SU-DHL-6 (cell line): ENCODE measurements around the gene TET3.

Source experiments
- H2AFZ ChIP-seq: fragments of 200-600 bp; sonication (generic); 2 replicates; pipeline ENCODE4 v1.6.1; 2014; ENCODE audit warnings: low read depth, mild to moderate bottlenecking, moderate library complexity, mixed read lengths, antibody characterized with exemption, low read length; ENCODE audit not compliant: severe bottlenecking
- H3F3A ChIP-seq: fragments of 200-600 bp; shearing (Covaris generic); 2 replicates; pipeline ENCODE4 v1.6.0; 2016; ENCODE audit warnings: antibody characterized with exemption, mild to moderate bottlenecking; ENCODE audit not compliant: insufficient read depth
- H3K27ac ChIP-seq: fragments of 200-600 bp; sonication (generic); 2 replicates; pipeline ENCODE4 v1.5.1; 2016; ENCODE audit warnings: low read depth, mild to moderate bottlenecking, low read length, moderate library complexity, mixed read lengths
- H3K27me3 ChIP-seq: fragments of 200-600 bp; sonication (generic), shearing (Covaris generic); 2 replicates; pipeline ENCODE4 v1.6.0; 2014; ENCODE audit warnings: mild to moderate bottlenecking, low read length
- H3K36me3 ChIP-seq: fragments of 200-600 bp; sonication (generic); 2 replicates; pipeline ENCODE4 v1.6.1; 2014; ENCODE audit warnings: mild to moderate bottlenecking, low read length, mixed read lengths
- H3K4me2 ChIP-seq: fragments of 300-600, 200-600 bp; shearing (Covaris generic), sonication (generic); 2 replicates; pipeline ENCODE4 v1.6.0; 2014; ENCODE audit warnings: low read length, low read depth, mild to moderate bottlenecking; ENCODE audit not compliant: poor library complexity, severe bottlenecking
- H3K4me3 ChIP-seq: fragments of 200-600 bp; sonication (generic); 2 replicates; pipeline ENCODE4 v1.5.1; 2014; ENCODE audit warnings: antibody characterized with exemption, low read length, mild to moderate bottlenecking, mixed read lengths; ENCODE audit not compliant: insufficient read depth, poor library complexity, severe bottlenecking
- H3K79me2 ChIP-seq: fragments of 200-600 bp; sonication (generic); 2 replicates; pipeline ENCODE4 v1.6.1; 2014; ENCODE audit warnings: mild to moderate bottlenecking, low read length, moderate library complexity; ENCODE audit not compliant: insufficient read depth
- H3K9ac ChIP-seq: fragments of 200-600 bp; sonication (generic); 2 replicates; pipeline ENCODE4 v1.7.0; 2014; ENCODE audit warnings: mild to moderate bottlenecking, low read length
- H3K9me2 ChIP-seq: fragments of 200-600 bp; sonication (generic); replicated peaks from 2 replicates; pipeline ENCODE4 v1.6.1; 2014; ENCODE audit warnings: low read length; ENCODE audit not compliant: insufficient read depth
- H3K9me3 ChIP-seq: fragments of 200-600 bp; sonication (generic); 2 replicates; pipeline ENCODE4 v1.6.1; 2014; ENCODE audit warnings: low read length, mixed read lengths; ENCODE audit not compliant: insufficient read depth
- H4K20me1 ChIP-seq: fragments of 200-600 bp; sonication (generic); 2 replicates; pipeline ENCODE4 v1.6.1; 2014; ENCODE audit warnings: low read depth, mild to moderate bottlenecking, antibody characterized with exemption, low read length, moderate library complexity, mixed read lengths
- CTCF ChIP-seq: fragments of 200-600 bp; sonication (generic); IDR thresholded peaks from one replicate; pipeline ENCODE4 v1.5.1; 2017; ENCODE audit warnings: antibody characterized with exemption, mild to moderate bottlenecking, low read length, moderate library complexity; ENCODE audit not compliant: insufficient read depth, poor library complexity, severe bottlenecking
- EZH2phosphoT487 ChIP-seq: fragments of 200-600 bp; sonication (generic), shearing (Covaris generic); conservative IDR thresholded peaks from 2 replicates; pipeline ENCODE4 v1.6.1; 2018; ENCODE audit warnings: mild to moderate bottlenecking, antibody characterized with exemption, low read length, moderate library complexity, mixed read lengths

The TET3 gene

GRCh38 chr2:73964223-73964622 is 20.5 kb upstream of the TET3 start:
- H2AFZ ChIP-seq = no peak overlapping the region
- no peaks in the 10 kb centered on the region for H3F3A ChIP-seq
- H3K9me3 ChIP-seq = no peaks in the 10 kb centered on the region
- no peaks in the 10 kb centered on the region for H3K36me3 ChIP-seq
- no peaks in the 10 kb centered on the region for H4K20me1 ChIP-seq
- H3K27ac ChIP-seq = no peak overlapping the region
- no peak overlapping the region for H3K4me2 ChIP-seq
- H3K9ac ChIP-seq = no peak overlapping the region
- H3K9me2 ChIP-seq = no peaks in the 10 kb centered on the region
- no peaks in the 10 kb centered on the region for H3K79me2 ChIP-seq
- H3K27me3 ChIP-seq = no peaks in the 10 kb centered on the region
- H3K4me3 ChIP-seq = no peak overlapping the region
- TF ChIP-seq EZH2phosphoT487 (no peak), CTCF (no peak)

- Histone ChIP-seq H3K4me2 (no peak overlapping the region), H3F3A (no peaks in the 10 kb centered on the region), H3K9ac (no peak overlapping the region), H3K36me3 (no peaks in the 10 kb centered on the region), H3K4me3 (no peak overlapping the region), H4K20me1 (no peaks in the 10 kb centered on the region), H2AFZ (no peak overlapping the region), H3K9me3 (no peaks in the 10 kb centered on the region), H3K79me2 (no peaks in the 10 kb centered on the region), H3K27ac (no peak overlapping the region), H3K9me2 (no peaks in the 10 kb centered on the region), H3K27me3 (no peaks in the 10 kb centered on the region)
- TF ChIP-seq CTCF (no peak), EZH2phosphoT487 (no peak)
Observed at GRCh38 chr2:73965053-73965452, 19.7 kb upstream of the TET3 start.

GRCh38 chr2:73968357-73968937 is 16.3 kb upstream of the TET3 start:
- H3K9me3 ChIP-seq = no peaks in the 10 kb centered on the region
- H3K79me2 ChIP-seq = no peaks in the 10 kb centered on the region
- H3K4me2 ChIP-seq = no peak overlapping the region
- no peaks in the 10 kb centered on the region for H3F3A ChIP-seq
- H3K9me2 ChIP-seq = no peaks in the 10 kb centered on the region
- H3K36me3 ChIP-seq = no peaks in the 10 kb centered on the region
- no peak for TF ChIP-seq EZH2phosphoT487
- no peak for TF ChIP-seq CTCF
- no peak overlapping the region for H3K9ac ChIP-seq
- no peaks in the 10 kb centered on the region for H3K27me3 ChIP-seq
- H3K27ac ChIP-seq = no peak overlapping the region
- H3K4me3 ChIP-seq = no peak overlapping the region
- H2AFZ ChIP-seq = no peak overlapping the region
- no peaks in the 10 kb centered on the region; the same call in 1 of the 2 replicates for H4K20me1 ChIP-seq
